Spleen (tissue), 11 donors: ENCODE measurements around the gene SLC9A3. TPM values are rescaled to one million over a fixed set of nuclear protein-coding genes. Genes with fewer than 3 reads are reported as not detected.

Source experiments
- DNase-seq: peaks from one replicate; pipeline ENCODE4 v3.0.0-alpha.2; 2020
- H3K27ac ChIP-seq, 8 donors: fragments of 200-600 bp; sonication (generic) in 7 of 8; 1 replicate in 4 of 8; 2 replicates in 4 of 8; pipeline versions ENCODE4 v1.5.0 to v1.8.0; 2016 to 2021; ENCODE audit warnings: inconsistent platforms in 4 of 8, mild to moderate bottlenecking in 4 of 8, moderate library complexity in 1 of 8
- H3K27me3 ChIP-seq, 7 donors: fragments of 200-600 bp; sonication (generic) in 6 of 7; replicated peaks in 1 of 7; 1 replicate in 4 of 7; 2 replicates in 3 of 7; pipeline versions ENCODE4 v1.5.0 to v1.8.0; 2016 to 2021; ENCODE audit warnings: inconsistent platforms in 3 of 7, mild to moderate bottlenecking in 1 of 7
- H3K36me3 ChIP-seq, 6 donors: fragments of 200-600 bp; sonication (generic) in 5 of 6; 1 replicate in 4 of 6; 2 replicates in 2 of 6; pipeline versions ENCODE4 v1.5.0 to v1.8.0; 2016 to 2021; ENCODE audit warnings: inconsistent platforms in 2 of 6
- H3K4me1 ChIP-seq, 6 donors: fragments of 200-600 bp; sonication (generic) in 5 of 6; 1 replicate in 3 of 6; 2 replicates in 3 of 6; pipeline versions ENCODE4 v1.5.0 to v1.8.0; 2016 to 2021; ENCODE audit warnings: inconsistent platforms in 3 of 6
- H3K4me3 ChIP-seq, 8 donors: fragments of 200-600 bp; sonication (generic) in 7 of 8; 1 replicate in 4 of 8; 2 replicates in 4 of 8; pipeline versions ENCODE4 v1.5.0 to v1.8.0; 2016 to 2021; ENCODE audit warnings: inconsistent platforms in 4 of 8, mild to moderate bottlenecking in 4 of 8, moderate library complexity in 2 of 8
- H3K9me3 ChIP-seq, 8 donors: fragments of 200-600 bp; sonication (generic) in 7 of 8; 1 replicate in 4 of 8; 2 replicates in 4 of 8; pipeline versions ENCODE4 v1.5.0 to v1.8.0; 2016 to 2021; ENCODE audit warnings: inconsistent platforms in 4 of 8
- POLR2A ChIP-seq, 3 donors: fragments of 450-650 bp; IDR thresholded peaks; one replicate each; pipeline ENCODE4 v1.5.1; 2017; ENCODE audit warnings: antibody characterized with exemption in 3 of 3, mild to moderate bottlenecking in 1 of 3
- POLR2AphosphoS5 ChIP-seq, 3 donors: sonication (generic); formaldehyde crosslinking; IDR thresholded peaks; one replicate each; pipeline ENCODE4 v1.5.1; 2017; ENCODE audit warnings: antibody characterized with exemption in 3 of 3
- WGBS, 5 donors: extraction: QIAGEN DNeasy Blood & Tissue Kit in 3 of 5; methylation state at CpG; one replicate each; pipeline versions ENCODE4 v1.1.5 to v1.1.7; 2013 to 2018; 5-methylcytosine and 5-hydroxymethylcytosine counted together
- intact Hi-C: fragments of 100-400 bp; cut with DNase I; formaldehyde crosslinking; loops from one replicate; pipeline ENCODE4 v1.15.0; 2023; ENCODE audit warnings: low total_unique reads
- polyA plus RNA-seq, 3 donors: library from polyadenylated mRNA; stranded (reverse); fragments of 200-250 nt; gene quantifications; one replicate each; pipeline ENCODE4 v1.2.1, GENCODE V29; 2013
- total RNA-seq, 7 donors: library from RNA; depleted of rRNA in 3 of 7; stranded (reverse); fragments of >200 nt in 3 of 7; fragmentation: NEBNext Ultra II Directional in 4 of 7; extraction: Animal tissue kit (Norgen Biotek cat#: 25700) in 4 of 7; gene quantifications; one replicate each; pipeline versions ENCODE4 v1.1.0 to v1.2.1, GENCODE V29; 2016 to 2021
- TF ChIP-seq, protein P1 (sequence below), 11 experiments: fragments of 200-600 bp in 7 of 11; fragments of 450-650 bp in 4 of 11; sonication (generic) in 4 of 11; IDR thresholded peaks in 8 of 11; conservative IDR thresholded peaks in 3 of 11; 1 replicate in 7 of 11; 2 replicates in 4 of 11; pipeline versions ENCODE4 v1.4.0 to v1.8.0; 2016 to 2021; ENCODE audit warnings: antibody characterized with exemption in 11 of 11, inconsistent platforms in 4 of 11, mild to moderate bottlenecking in 1 of 11
- donor health status: healthy with polysubstance abuse.
- donor health status: DM: no; HTN: no; CAD: no; lungs with moderate emphysema.
- donor health status: DM: no; HTN: no; CAD: no.
- donor health status: Bipolar disorder and iron deficiency.
- donor health status: healthy.
- donor health status: DM: no; HTN: no; CAD: no.
- donor health status: DM: yes; HTN: yes; CAD: no.

Gene SLC9A3
- total and polyA plus RNA-seq, 10 donors: 1.0 to 3.2 (median 1.5) TPM

DNA sequence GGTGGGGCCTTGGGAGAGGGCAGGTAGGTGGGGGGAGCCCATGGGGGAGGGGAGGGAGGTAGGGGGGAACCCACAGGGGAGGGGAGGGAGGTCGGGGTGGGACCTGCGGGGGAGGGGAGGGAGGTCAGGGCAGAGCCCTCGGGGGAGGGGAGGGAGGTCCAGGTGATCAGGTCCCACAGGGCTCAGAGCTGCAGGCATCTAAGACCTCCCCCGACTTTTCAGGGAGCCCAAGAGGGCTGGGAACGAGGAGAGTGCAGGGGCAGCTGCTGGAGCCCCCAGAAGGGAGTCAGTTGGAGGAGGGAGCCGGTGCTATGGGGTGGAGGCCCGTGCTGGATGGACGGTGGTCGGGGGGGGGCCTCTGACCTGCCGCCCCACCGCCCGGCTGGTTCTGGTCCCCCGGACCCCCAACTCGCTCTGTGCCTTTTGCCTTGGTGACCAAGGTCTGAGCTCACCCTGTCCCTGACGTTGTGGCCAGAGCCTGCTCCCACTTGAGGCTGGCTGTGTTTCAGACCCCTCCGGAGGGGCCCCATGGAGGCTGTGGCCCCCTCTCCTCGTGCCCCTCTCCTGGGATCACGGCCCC lies 31.8 kb downstream of the SLC9A3 start:
- no peaks in the 10 kb centered on the region for H3K36me3 ChIP-seq
- H3K4me1 ChIP-seq: no peaks in the 10 kb centered on the region
- peaks cover 0 to 86% (median 9%) of the 10 kb centered on the region in 7 donors for H3K27me3 ChIP-seq
- intact Hi-C loops: no loop called here
- no peak for DNase-seq
- H3K9me3 ChIP-seq: no peaks in the 10 kb centered on the region
- 58 to 71% (median 61%) methylated on average over 17 to 18 of the region's 18 CpGs for WGBS, 5 donors
- no peak overlapping the region for H3K4me3 ChIP-seq
- no peak overlapping the region for H3K27ac ChIP-seq
- TF ChIP-seq, protein P1, sequence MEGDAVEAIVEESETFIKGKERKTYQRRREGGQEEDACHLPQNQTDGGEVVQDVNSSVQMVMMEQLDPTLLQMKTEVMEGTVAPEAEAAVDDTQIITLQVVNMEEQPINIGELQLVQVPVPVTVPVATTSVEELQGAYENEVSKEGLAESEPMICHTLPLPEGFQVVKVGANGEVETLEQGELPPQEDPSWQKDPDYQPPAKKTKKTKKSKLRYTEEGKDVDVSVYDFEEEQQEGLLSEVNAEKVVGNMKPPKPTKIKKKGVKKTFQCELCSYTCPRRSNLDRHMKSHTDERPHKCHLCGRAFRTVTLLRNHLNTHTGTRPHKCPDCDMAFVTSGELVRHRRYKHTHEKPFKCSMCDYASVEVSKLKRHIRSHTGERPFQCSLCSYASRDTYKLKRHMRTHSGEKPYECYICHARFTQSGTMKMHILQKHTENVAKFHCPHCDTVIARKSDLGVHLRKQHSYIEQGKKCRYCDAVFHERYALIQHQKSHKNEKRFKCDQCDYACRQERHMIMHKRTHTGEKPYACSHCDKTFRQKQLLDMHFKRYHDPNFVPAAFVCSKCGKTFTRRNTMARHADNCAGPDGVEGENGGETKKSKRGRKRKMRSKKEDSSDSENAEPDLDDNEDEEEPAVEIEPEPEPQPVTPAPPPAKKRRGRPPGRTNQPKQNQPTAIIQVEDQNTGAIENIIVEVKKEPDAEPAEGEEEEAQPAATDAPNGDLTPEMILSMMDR (IDR thresholded peaks at IDR 0.05 in 8 of 11, conservative IDR thresholded peaks at IDR 0.05 in 3 of 11): no peak
- TF ChIP-seq POLR2A (IDR thresholded peaks at IDR 0.05) (no peak), POLR2AphosphoS5 (IDR thresholded peaks at IDR 0.05) (no peak)

DNA sequence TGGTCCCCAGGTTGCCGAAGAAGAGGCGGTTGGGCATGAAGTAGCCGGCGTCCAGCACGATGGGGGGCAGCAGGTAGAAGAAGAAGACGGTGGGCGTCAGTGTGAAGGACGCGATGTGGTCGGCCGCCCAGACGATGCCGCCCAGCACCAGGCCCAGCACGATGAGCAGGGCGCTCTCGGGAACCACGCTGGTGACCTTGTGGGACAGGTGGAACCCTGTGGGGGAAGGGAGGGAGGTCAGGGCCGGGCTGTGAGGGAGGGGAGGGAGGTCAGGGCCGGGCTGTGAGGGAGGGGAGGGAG lies 32.4 kb downstream of the SLC9A3 start:
- H3K27me3 ChIP-seq: peaks cover 0 to 80% (median 9%) of the 10 kb centered on the region in 7 donors
- intact Hi-C loops: no loop called here
- no peak overlapping the region for H3K27ac ChIP-seq
- no peak overlapping the region for H3K4me3 ChIP-seq
- TF ChIP-seq POLR2A (IDR thresholded peaks at IDR 0.05) (no peak), POLR2AphosphoS5 (IDR thresholded peaks at IDR 0.05) (no peak)
- TF ChIP-seq, protein P1 (IDR thresholded peaks at IDR 0.05 in 8 of 11, conservative IDR thresholded peaks at IDR 0.05 in 3 of 11): no peak
- no peaks in the 10 kb centered on the region for H3K36me3 ChIP-seq
- 80 to 88% (median 84%) methylated on average over 11 to 19 of the region's 19 CpGs for WGBS, 5 donors
- DNase-seq: no peak
- no peaks in the 10 kb centered on the region for H3K9me3 ChIP-seq
- no peaks in the 10 kb centered on the region for H3K4me1 ChIP-seq

DNA sequence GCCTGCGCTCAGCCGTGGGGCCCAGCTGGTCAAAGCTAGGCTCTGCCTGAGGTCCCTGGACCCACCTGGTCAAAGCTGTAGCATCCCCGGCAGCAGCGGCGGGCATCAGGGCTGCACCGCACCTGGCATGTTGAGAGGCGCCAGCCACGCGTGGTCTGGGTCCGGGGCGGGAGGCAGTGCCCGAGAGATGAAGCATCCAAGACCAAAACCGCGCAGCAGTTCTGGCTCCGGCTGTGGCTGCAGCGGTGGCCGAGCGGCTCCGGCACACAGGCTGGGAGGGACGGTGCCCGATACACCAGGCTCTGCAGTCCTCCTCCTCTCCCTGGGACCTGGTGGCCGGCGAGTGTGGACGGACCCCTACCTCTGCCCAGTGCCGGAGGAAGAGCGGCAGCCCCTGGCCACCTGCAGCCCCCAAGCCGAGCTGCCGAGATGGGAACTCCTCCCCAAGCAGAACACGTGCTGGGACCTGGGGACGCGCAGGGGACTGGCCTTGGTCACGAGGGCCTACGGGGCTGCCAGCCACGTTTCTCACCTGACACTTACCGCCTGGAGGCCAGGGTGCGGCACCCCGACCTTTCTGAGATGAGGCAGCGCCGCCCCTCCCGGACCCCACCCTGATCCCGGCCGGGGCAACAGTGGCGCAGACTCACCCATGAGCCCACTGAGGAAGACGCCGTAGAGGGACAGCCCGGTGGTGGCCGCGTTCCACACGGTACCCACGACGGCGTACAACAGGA lies 33.0 kb downstream of the SLC9A3 start:
- Histone ChIP-seq H3K27ac (no peak overlapping the region), H3K9me3 (no peaks in the 10 kb centered on the region), H3K36me3 (no peaks in the 10 kb centered on the region), H3K4me3 (no peak overlapping the region), H3K4me1 (peaks cover 0 to 2% (median under 1%) of the 10 kb centered on the region in 6 donors), H3K27me3 (peaks cover 0 to 77% (median 11%) of the 10 kb centered on the region in 7 donors)
- no peak for DNase-seq
- TF ChIP-seq POLR2A (IDR thresholded peaks at IDR 0.05): no peak
- TF ChIP-seq, protein P1 (IDR thresholded peaks at IDR 0.05 in 8 of 11, conservative IDR thresholded peaks at IDR 0.05 in 3 of 11): no peak
- no peak for TF ChIP-seq POLR2AphosphoS5 (IDR thresholded peaks at IDR 0.05)
- intact Hi-C loops: no loop called here
- 89 to 94% (median 90%) methylated on average over 22 to 52 of the region's 52 CpGs for WGBS, 5 donors
